ENCODE data around the gene LCAT.

The LCAT gene

GRCh38 chr16:67901734-67902133 is 42.2 kb downstream of the LCAT start:
- Histone ChIP-seq H3K27ac (replicated peaks) (no peak overlapping the region), H3K27me3 (ENCODE audit: insufficient read depth, poor library complexity, severe bottlenecking) (no peaks in the 10 kb centered on the region), H3K4me3 (replicated peaks; ENCODE audit: insufficient read depth, low read length) (no peak overlapping the region)
- TF ChIP-seq CTCF (IDR thresholded peaks at IDR 0.05; ENCODE audit: insufficient read depth, low read length) = no peak
- no peak for TF ChIP-seq SPI1 (IDR thresholded peaks at IDR 0.05; ENCODE audit: borderline replicate concordance, low read depth)
- no peak for TF ChIP-seq GABPA (IDR thresholded peaks at IDR 0.05; ENCODE audit: low read depth)
- TF ChIP-seq POLR2AphosphoS5 (IDR thresholded peaks at IDR 0.05; ENCODE audit: low read depth) = no peak
- TF ChIP-seq REST (IDR thresholded peaks at IDR 0.05; ENCODE audit: insufficient replicate concordance, low read depth) = no peak
- no peak for DNase-seq (ENCODE audit: low read depth in 1 of 2, low spot score in 1 of 2)

- Histone ChIP-seq H3K27me3 (ENCODE audit: insufficient read depth, poor library complexity, severe bottlenecking) (no peaks in the 10 kb centered on the region), H3K27ac (replicated peaks) (no peak overlapping the region), H3K4me3 (replicated peaks; ENCODE audit: insufficient read depth, low read length) (no peak overlapping the region)
- TF ChIP-seq POLR2AphosphoS5 (IDR thresholded peaks at IDR 0.05; ENCODE audit: low read depth) (no peak), GABPA (IDR thresholded peaks at IDR 0.05; ENCODE audit: low read depth) (no peak), CTCF (IDR thresholded peaks at IDR 0.05; ENCODE audit: insufficient read depth, low read length) (no peak), SPI1 (IDR thresholded peaks at IDR 0.05; ENCODE audit: borderline replicate concordance, low read depth) (no peak), REST (IDR thresholded peaks at IDR 0.05; ENCODE audit: insufficient replicate concordance, low read depth) (no peak)
- no peak for DNase-seq (ENCODE audit: low read depth in 1 of 2, low spot score in 1 of 2)
These were observed 46.7 kb downstream of the LCAT start for GRCh38 chr16:67897231-67897630.

DNA sequence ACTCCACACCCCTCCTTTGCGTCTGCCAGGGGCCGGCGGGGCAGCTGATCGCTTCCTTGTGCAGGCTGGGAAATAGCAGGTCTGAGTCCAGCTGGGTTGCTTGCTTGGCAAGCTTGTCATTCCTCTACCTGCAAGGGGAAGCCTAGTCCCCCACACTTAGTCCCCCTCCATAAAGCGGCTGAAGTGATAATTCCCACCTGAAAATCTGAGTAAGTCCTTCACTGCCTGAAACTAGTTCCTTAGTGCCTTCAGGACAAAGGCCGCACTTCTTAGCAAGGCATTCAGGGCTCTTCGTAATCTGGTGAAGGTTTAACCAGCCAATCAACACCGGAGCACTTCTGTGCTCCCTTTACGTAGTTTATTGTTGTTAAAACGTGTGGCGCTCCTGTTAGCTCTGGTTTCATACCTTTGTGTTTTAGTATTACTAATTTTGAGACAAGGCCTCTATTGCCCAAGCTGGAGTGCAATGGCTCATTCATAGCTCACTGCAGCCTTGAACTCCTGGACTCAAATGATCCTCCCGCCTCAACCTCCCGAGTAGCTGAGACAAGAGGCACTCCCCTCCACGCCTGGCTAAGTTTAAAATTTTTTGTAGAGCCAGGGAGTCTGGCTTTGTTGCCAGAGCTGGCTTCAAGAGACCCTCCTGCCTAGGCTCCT is 50.0 kb downstream of the LCAT start:
- no peaks in the 10 kb centered on the region for H3K27me3 ChIP-seq (ENCODE audit: insufficient read depth, poor library complexity, severe bottlenecking)
- H3K27ac ChIP-seq (replicated peaks) = peak overlapping the region; percentile 77
- H3K4me3 ChIP-seq (replicated peaks; ENCODE audit: insufficient read depth, low read length) = peak overlapping the region; percentile 72
- TF ChIP-seq SPI1 (IDR thresholded peaks at IDR 0.05; ENCODE audit: borderline replicate concordance, low read depth) (no peak), POLR2AphosphoS5 (IDR thresholded peaks at IDR 0.05; ENCODE audit: low read depth) (0 out of 2 replicates have a peak, but pooled peaks have one; percentile 2)
- DNase-seq (ENCODE audit: low read depth in 1 of 2, low spot score in 1 of 2) = peak in 1 of 2 experiments; percentile 35

GRCh38 chr16:67892899-67893742 is 50.8 kb downstream of the LCAT start, which contains the start of gene PSKH1:
PSKH1 (plus strand) TSS chr16:67893254; CDS start chr16:67908750, 15,496 bp downstream.
- peak; percentile 81 to 97 for DNase-seq (ENCODE audit: low read depth in 1 of 2, low spot score in 1 of 2)
- peak within 1 kb of the TSS; percentile 72 for H3K4me3 ChIP-seq (replicated peaks; ENCODE audit: insufficient read depth, low read length)
- H3K27ac ChIP-seq (replicated peaks) = peak within 1 kb of the TSS; percentile 77
- no peaks in the 10 kb centered on the region for H3K27me3 ChIP-seq (ENCODE audit: insufficient read depth, poor library complexity, severe bottlenecking)
- no peak for TF ChIP-seq CTCF (IDR thresholded peaks at IDR 0.05; ENCODE audit: insufficient read depth, low read length)
- TF ChIP-seq POLR2AphosphoS5 (IDR thresholded peaks at IDR 0.05; ENCODE audit: low read depth) = peak; percentile 18; the same call in 1 of the 2 replicates
